ENCODE measurements around the gene MRFAP1.
"Not testable (repeated sequence)": the region's sequence is repeated elsewhere in the genome, so short reads cannot be mapped to it uniquely, and the experiment has no call there.

MRFAP1 gene

DNA sequence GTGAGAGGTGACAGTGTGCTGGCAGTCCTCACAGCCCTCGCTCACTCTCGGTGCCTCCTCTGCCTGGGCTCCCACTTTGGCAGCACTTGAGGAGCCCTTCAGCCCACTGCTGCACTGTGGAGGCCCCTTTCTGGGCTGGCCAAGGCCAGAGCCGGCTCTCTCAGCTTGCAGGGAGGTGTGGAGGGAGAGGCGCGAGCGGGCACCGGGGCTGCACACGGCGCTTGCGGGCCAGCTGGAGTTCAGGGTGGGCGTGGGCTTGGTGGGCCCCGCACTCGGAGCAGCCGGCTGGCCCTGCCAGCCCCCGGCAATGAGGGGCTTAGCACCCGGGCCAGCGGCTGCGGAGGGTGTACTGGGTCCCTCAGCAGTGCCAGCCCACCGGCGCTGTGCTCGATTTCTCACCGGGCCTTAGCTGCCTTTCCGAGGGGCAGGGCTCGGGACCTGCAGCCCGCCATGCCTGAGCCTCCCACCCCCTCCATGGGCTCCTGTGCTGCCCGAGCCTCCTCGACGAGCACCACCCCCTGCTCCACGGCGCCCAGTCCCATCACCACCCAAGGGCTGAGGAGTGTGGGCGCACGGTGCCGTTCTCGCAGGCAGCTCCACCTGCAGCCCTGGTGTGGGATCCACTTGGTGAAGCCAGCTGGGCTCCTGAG lies 32.2 kb downstream of the MRFAP1 start:
- DNase-seq: not testable (repeated sequence)

DNA sequence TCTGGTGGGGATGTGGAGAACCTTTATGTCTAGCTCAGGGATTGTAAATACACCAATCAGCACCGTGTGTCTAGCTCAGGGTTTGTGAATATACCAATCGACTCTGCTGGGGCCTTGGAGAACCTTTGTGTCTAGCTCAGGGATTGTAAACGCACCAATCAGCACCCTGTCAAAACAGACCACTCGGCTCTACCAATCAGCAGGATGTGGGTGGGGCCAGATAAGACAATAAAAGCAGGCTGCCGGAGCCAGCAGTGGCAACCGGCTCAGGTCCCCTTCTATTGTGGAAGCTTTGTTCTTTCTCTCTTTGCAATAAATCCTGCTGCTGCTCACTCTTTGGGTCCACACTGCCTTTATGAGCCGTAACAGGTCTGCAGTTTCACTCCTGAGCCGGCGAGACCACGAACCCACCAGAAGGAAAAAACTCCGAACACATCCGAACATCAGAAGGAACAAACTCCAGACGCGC lies 32.7 kb downstream of the MRFAP1 start:
- DNase-seq: not testable (repeated sequence)

DNA sequence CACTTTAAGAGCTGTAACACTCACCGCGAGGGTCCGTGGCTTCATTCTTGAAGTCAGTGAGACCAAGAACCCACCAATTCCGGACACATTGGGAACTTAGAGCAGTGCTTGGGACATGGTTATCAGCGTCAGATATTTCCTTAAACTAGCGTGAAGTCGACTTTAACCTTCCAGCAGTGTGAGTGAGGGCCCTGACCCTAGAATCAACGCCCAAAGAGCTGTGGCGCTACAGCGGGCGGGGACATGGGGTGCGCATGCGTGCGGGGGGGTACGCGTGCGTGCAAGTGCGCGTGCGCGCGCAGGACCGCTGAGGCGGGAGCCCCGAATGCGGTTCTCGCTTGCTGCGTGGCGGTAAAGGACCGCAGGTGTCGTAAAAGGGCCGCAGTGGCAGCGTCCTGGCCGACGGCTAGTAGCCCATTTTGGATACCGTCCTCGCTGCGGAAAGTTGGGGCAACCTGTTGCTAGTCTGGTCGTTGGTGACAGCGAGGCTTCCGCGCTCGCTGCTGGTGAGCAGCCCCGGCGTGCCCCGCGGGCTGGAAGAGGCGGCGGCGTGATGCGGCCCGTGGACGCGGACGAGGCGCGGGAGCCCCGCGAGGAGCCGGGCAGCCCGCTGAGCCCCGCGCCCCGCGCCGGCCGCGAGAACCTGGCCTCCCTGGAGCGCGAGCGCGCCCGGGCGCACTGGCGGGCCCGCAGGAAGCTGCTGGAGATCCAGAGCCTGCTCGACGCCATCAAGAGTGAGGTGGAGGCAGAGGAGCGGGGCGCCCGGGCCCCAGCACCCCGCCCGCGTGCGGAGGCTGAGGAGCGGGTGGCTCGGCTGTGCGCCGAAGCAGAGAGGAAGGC lies 33.4 kb downstream of the MRFAP1 start:
- peak; percentile 85 to 86 for DNase-seq

DNA sequence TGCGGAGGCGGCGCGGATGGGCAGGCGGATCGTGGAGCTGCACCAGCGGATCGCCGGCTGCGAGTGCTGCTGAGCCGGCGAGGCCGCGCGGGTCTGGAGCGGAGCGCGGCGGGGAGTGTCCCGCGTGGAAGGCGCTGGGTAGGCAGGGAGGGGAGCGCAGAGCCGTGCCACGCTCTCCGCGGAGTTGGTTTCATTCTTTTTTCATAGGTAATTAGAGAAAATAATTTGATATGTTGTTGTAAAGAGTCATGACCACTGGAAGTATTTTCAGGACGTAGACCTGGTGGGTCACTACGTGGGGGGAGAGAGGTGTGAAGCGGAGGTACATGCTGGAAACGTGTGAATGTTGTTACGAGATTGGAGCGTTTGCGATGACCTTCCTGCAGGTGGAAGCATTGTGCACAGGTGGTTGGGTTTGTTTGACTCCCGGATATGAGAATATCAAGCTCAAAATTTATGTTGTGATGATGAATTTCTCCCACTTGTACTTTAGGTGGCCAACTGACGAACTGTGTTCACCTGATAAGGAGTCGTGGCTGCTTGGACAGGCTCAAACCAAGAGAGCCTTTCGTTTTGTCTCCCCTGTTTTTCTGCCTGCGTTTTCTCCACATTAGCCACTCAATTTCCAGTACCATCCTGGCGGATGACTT lies 34.1 kb downstream of the MRFAP1 start:
- no peak for DNase-seq

DNA sequence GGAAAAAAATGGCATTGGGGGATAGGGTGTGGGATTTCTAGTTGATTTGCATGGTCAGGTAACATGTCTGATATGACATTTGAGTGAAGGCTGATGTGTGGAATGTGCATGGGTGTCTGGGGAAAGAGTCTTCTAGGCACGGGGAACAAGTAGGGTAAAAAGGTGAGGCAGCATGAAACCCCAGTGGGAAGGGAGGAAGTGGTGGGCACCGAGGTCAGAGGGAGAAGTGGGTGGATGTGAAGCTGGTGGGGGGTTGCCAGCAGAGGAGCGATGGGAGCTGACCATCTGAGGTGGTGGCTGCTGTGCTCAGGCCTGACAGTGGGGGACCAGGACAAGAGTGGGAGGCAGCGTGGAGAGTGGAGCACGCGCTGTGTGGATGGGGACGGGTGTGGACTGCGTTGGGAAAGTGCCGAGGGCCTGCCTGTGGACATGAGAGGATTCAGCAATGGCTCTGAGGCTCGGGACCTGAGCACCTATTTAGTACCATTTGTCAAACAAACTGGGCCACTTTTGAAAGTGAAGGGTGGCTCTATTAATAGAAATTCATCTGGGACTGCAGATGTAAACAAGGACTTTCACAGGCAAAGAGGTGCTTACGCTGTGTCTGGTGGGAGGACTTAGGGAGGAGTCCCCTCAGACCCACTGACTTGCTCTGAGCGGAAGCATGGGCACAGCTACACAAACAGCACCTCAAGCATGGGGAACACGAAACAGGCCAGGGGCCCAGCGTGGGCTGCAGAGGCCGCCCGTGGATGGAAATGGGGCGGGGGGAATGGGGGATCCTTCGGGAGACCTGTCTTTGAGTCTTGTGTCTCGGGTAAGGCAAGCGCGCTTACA lies 36.5 kb downstream of the MRFAP1 start:
- no peak for DNase-seq

DNA sequence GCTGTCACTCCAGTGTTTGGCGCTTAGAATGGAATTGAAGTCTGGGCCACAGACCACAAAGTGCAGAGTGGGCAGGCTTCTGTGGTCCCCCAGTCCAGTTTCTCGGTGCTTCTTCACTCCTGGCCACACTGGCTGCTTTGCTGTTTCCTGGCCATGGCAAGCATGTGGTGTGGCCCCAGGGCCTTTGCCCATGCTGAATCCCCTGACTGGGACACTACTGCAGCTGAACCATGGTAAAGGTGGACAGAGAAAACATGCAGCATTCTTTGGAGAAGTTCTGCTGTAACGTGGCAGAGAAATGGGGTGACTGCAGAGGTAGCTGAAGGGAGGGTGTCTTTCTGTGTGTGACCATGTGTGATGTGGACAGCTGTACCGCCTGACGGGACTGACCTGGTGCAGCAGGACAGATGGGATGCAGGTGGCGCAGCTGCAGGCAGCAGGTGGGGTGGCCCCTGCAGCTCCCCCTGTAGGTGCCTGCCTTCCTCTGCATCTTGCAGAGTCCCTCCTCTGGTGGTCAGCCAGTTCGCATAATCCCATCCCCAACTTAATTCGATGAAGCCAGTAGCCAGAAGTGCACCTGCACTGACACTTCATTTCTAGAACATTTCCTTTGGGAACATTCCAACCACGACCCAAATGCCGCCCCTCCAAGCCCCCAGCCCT lies 40.0 kb downstream of the MRFAP1 start:
- no peak for DNase-seq

DNA sequence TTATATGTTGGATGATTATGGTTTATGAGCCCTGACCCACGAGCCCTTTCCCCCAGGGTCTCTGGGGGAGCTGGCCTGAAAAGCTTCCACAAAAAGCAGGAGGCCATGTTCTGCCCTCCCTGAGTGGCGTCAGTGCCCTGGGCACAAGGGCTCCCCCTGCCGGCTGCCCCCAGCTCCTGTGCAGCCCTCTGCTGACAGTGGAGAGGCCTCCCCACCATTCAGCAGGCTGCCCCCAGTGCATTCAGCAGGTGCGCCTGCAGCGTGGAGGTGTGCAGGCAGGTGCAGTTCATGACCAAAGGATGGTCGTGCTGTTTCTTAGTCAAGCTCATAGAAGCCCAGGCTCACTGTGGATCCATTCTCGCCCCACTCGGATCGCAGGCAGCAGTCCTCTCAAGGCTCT lies 40.7 kb downstream of the MRFAP1 start:
- no peak for DNase-seq

DNA sequence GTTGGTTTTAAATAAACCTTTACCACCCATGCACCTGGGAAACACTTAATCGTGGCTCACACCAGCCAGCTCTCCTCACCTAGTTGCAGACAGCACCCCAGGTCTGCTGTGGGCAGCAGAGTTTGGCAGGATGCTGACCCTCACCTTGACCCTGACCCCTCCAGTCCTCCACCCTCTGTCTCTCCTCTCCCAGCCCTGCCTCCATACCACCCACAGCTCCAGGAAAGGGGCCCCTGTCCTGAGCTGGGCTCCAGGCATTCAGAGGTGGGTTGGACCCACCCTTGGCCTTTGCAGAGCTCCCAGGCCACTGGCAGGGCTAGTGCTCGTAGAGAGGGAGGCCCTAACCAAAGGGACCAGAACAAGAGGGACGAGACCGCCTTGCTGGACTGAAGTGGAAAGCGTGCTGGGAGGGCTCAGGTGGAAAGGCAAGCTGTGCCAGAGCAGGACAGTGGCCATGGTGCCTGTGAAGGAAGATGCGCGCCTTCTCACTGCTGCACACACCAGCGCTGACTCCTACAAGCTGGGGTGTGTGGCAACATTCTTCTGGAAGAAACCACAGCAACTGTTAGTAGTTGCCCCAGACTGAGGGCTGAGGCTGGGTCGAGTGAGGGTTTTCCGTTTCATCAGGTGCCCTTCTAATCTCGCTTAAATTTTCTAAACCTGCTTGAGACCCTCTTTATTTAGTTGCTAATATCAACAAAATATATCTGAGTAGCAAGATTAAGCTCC lies 42.5 kb downstream of the MRFAP1 start:
- no peak for DNase-seq

DNA sequence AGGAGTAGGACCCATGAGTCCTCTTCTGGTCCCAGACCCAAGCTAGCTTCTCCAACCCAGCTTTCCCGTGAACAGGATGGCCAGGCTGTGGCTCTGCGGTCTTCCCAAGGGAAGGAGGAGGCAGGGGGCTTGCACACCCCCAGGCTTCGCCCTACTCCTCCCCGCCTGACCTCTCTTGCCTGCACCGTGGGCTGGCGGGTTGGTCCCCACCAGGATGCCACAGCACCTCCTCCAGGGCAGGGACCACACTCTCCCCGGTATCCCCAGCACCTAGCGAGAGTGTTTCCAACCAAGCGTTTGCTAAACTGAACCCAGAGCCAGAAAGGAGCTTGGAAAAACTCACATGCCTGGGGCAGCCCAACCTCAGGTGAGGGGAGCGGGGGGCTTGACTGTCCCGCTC lies 44.2 kb downstream of the MRFAP1 start:
- DNase-seq: no peak

DNA sequence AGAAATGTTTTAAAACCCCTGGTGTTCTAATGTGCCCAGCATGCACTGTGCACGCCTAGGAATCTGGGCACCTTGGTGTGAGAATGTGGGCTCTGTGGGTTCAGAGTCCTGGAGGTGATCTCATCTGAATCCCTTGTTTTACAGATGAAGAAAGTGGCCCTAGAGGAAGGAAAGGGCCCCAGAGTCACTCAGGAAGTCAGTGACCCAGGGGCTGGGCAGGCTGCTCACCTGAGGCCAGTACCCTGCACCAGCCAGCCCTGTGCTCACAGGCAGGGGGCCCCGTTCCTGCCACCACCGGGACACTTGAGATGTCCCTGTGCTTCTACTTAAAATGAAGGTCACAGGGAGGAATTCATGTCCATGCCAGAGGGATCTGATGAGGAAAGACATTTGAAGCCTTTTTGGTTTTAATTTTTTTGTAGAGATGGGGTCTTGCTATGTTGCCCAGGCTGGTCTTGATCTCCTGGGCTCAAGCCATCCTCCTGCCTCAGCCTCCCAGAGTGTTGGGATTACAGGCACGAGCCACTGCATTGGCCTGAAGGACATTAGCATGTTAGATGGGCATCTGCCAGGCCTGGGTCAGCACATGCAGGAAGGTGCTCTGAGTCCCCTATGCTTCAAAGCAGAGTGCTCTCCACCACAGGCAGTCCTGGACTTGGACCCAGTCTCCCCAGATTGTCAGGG lies 45.8 kb downstream of the MRFAP1 start:
- DNase-seq: no peak

DNA sequence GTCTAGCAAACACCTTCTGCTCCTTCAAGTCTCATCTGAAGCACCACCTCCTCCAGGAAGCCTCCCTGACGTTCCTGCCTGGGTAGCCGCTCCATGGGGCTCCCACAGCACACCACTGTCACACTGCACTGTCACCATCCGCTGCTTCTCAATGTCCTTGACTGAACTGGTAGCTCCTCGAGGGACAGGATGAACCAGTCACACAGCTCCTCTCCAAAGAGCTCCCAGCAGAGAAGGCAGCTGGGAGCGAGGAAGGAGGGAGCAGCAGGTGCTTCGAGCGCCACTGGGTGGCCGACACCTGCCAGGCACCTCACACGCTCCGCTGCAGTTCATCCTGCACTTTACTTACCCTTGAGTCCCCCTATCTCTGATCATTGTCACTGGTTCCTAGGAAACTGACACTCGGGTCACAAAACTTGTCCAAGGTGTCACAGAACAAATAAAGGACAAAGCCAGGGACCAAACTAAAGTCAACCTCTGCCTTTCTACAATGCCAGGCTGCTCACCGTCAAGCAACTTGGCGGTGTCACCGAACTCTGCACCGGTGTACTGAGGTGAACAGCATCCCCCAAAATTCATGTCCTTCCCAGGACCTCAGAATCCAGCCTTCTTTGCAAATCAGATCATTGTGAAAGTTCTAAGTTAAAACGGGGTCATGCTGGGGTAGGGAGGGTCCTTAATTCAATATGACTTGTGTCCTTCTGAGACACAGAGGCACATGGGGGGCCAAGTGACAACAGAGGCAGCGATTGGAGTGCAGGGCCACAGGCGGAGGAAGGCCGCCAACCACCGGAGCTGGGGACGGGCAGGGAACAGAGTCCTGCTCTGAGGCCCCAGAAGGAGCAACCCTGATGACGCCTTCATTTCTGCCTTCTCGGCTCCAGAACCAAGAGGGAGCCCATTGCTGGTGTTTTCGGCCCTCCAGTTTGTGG lies 47.7 kb downstream of the MRFAP1 start:
- DNase-seq: no peak

DNA sequence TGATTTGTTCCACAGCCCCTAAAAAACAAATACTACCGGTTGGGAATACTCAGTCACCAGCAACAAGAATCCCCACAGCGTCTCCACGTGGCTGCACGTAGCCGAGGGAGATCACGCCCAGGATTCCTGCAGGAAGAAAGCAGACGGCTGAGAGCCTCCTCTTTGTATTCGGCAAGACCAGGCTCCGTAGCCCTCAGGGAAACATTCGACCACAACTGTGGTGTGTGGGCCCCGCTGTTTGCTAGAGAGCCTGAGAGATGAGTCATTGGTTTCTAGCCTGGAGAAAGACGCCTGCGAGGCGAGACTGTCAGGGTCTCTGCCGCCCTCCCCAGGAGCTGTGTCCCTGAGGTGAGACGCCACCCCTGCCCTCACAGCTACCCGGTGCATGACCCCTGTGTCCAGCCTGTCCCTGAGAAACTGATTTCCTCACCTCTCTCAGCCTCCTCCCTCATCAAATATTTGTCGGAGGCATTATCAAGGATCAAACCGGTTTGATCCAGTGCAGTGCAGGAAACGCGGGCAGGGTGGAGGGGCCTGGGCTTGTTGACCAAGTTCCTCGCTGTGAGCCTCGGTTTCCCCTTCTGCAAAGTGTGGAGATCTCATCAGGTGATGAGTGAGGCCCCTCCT lies 48.5 kb downstream of the MRFAP1 start:
- DNase-seq: peak in 1 of 2 donors; percentile 70

DNA sequence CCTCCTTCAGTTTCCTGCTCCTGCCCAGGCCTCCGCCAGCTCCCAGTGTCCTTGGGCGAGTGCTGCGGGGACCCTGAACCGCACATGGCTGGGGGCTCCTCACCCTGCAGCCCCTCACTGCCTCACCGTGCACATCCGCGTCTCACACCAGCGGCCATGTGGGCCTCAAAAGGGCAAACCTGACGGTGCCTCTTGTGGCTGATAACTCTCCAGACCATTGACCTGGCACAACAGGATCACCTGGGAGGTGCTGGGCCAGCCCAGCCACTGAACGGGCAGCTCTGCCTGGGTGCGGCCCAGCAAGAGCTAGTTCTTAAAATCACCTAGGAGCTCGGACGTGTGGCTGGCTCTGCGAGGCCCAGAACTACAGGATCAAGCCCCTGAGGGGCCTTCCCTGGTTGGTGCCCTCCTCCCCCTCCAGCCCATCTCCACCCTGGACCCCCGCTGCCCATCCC lies 49.0 kb downstream of the MRFAP1 start:
- no peak for DNase-seq

Measured in bone marrow (tissue), 2 donors.